Right renal cortex interstitium (tissue), 3 donors: Measurements from ENCODE around the gene GRK1. TPM values are rescaled to one million over a fixed set of nuclear protein-coding genes. Genes with fewer than 3 reads are reported as not detected.

Experiments used
- DNase-seq, 3 donors: peaks; one replicate each; pipeline ENCODE4 v3.0.0-alpha.2; 2013; ENCODE audit warnings: low read depth in 3 of 3, low spot score in 2 of 3
- polyA plus RNA-seq, 3 donors: library from polyadenylated mRNA; unstranded; fragments of 120-200 nt; gene quantifications; one replicate each; pipeline ENCODE4 v1.2.1, GENCODE V29; 2013; ENCODE audit not compliant: insufficient read length in 3 of 3

Gene GRK1
- polyA plus RNA-seq, 3 donors = 0.07 to 0.13 (median 0.12) TPM

- DNase-seq = no peak
Observed at GRCh38 chr13:113660066-113660465, 7.0 kb upstream of the GRK1 start.

GRCh38 chr13:113661509-113661908 lies 5.5 kb upstream of the GRK1 start:
- DNase-seq = no peak

DNA sequence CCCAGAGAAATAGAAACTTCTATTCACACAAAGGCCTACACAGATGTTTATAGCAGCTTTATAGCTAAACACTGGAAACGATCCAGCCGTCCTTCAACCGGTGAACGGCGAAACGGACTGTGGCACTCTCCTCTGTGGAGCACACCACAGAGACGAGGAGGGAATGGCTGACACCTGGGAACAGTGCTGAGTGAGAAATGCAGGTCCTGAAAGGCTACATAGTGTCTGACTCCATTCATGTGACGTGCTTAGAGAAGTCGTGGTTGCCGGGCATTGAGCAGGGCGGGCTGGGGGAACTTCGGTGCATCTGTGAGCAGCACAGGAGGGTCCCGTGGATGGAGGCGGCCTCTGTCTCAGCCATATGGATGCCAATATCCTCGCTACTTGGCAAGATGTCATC lies 3.1 kb upstream of the GRK1 start:
- DNase-seq = no peak

DNA sequence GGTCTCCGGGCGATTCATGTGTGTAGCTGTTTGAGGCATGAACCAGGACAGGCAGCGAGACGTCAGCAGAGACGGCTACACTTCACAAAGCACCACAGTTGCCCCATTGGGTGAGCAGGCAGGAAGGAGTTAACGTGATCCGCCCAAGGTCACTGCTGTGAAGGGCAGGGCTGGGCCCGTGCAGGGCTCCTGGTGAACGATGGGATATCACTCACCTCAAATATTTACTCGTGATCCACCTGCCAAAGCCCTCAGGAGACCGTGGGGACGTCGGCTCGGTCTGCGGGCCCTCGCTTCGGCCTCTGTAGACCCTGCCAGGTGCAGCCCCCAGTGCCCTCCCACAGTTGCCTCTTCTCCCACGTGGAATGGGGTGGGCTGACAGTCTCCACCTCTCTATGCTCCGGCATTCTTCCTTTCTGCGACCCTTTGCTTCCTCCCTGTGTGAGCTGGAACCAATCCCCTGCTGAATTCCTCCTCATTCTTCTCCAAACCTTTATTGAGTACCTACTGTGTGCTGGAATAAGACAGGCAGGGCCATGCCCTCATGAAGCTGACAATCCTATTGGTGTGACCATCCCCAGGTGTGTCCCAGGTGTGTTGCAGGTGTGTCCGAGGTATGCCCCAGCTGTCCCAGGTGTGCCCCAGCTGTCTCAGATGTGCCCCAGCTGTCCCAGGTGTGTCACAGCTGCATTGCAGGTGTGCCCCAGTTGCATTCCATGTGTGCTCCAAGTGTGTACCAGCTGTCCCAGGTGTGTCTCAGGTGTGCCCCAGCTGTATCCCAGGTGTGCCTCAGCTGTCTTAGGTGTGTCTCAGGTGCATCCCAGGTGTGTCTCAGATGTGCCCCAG lies 2.0 kb upstream of the GRK1 start:
- no peak for DNase-seq

DNA sequence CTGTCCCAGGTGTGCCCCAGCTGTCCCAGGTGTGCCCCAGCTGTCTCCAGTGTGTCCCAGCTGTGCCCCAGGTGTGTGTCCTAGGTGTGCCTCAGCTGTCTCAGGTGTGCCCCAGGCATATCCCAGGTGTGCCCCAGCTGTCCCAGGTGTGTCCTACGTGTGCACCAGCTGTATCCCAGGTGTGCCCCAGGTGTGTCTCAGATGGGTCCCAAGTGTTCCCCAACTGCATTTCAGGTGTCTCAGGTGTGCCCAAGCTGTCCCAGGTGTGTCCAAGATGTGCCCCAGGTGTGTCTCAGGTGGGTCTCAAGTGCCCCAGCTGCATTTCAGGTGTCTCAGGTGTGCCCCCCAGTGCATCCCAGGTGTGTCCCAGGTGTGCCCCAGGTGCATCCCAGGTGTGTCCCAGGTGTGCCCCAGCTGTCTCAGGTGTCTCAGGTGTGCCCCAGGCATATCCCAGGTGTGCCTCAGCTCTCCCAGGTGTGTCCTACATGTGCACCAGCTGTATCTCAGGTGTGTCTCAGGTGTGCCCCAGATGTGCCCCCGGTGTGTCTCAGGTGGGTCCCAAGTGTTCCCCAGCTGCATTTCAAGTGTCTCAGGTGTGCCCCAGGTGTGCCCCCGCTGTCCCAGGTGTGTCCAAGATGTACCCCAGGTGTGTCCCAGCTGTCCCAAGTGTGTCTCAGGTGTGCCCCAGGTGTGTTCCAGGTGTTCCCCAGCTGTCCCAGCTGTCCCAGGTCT lies 1.3 kb upstream of the GRK1 start:
- DNase-seq = no peak

GRCh38 chr13:113666329-113666670 lies 719 bp upstream of the GRK1 start:
- DNase-seq = no peak

DNA sequence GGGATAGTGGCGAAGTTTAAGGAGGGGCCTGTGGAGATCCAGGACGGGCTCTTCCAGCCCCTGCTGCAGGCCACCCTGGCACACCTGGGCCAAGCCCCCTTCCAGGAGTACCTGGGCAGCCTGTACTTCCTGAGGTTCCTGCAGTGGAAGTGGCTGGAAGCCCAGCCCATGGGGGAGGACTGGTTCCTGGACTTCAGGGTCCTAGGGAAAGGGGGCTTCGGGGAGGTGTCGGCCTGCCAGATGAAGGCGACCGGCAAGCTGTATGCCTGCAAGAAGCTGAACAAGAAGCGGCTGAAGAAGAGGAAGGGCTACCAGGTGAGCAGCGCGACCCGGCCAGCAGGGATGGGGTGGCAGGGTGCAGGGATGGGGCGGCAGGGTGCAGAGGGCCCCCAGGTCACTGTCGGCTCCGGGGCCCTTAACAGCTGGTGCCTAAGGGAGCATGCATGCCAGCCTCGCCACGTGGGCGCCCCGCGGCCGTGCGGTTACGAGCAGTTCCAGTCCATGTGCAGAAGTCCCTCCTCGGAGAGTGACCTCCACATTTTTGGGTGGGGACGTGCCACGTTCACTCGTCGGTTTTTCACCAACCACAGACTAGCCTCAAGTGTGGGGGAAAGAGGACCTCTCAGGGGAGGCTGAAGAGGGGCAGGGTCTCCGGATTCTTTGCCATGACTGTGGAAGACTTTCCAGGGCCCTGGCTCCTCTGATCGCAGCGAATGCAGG lies 912 bp downstream of the GRK1 start:
- DNase-seq = no peak

- no peak for DNase-seq
Observed at GRCh38 chr13:113668491-113668971, 1.5 kb downstream of the GRK1 start.

DNA sequence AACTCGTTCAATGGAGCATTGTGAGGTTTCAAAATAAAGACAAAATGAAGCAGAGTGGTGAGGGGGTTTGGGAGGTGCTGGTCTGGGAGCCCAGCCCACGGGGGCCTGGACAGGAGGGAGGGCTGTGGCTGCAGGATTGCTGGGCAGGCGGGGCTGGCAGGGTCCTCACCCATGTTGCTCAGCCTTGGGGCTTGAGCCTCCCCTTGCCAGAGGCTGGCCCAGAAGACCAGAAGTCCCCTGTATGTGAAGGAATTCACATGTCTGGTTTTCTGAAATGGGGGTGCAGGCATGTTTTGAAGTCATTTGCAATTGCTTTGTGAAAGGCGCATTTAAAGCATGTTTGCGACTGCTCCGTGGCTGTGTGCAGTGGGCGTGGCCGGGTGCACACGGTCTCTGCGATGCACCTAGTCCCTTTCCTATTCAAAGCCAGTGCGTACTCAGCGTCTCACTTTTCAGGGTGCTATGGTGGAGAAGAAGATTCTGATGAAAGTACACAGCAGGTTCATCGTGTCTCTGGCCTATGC lies 2.3 kb downstream of the GRK1 start:
- no peak for DNase-seq

DNA sequence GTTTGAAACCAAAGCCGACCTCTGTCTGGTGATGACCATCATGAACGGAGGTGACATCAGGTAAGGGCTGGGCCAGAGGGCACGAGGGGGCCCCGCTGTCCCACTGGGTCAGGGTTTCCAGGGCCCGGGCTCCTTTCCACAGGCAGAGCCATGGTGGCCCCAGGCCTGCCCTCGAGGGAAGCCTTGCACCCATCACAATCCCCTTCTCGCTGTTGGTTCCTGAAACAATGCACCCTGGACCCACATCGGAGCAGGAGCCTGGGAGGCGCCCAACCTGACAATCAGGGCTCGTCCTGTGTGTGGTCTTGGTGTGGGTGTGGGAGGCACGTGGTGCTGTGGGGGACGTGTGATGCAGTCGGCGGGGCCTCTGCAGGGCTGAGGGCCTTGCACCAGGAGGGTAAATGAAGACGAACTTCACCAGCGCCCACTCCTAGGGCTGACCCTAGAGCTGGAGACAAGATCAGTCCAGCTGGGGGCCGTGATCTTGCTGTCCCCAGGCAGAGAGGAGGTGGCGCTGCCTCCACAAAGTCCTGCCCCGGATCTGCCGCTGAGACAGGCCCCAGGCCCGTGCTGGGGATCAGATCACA lies 2.8 kb downstream of the GRK1 start:
- no peak for DNase-seq

- no peak for DNase-seq
Observed at GRCh38 chr13:113670541-113670940, 3.5 kb downstream of the GRK1 start.

GRCh38 chr13:113671066-113672001 lies 4.3 kb downstream of the GRK1 start:
- DNase-seq = no peak

- DNase-seq = no peak
Observed at GRCh38 chr13:113672002-113672651, 5.1 kb downstream of the GRK1 start.

- no peak for DNase-seq
Observed at GRCh38 chr13:113722921-113723320, 55.9 kb downstream of the GRK1 start.

DNA sequence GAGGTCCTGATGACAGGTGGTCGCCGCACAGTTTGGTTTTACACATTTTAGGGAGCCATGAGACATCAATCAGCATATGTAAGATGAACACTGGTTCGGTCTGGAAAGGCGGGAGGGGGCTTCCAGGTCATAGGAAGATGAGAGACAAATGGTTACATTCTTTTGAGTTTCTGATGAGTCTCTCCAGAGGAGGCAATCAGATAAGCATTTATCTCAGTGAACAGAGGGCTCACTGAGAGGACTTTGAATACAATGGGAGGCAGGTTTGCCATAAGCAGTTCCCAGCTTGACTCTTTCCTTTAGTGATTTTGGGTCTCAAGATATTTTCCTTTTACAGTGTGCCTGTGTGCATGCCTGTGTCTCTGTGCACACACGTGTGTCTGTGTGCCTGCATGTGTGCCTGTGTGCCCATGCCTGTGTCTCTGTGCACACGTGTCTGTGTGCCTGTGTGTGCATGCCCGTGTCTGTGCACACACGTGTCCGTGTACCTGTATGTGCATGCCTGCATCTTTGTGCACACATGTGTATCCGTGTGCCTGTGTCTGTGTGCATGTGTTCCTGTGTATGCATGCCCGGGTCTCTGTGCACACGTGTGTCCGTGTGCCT lies 56.5 kb downstream of the GRK1 start:
- DNase-seq = no peak

GRCh38 chr13:113724016-113724758 lies 57.2 kb downstream of the GRK1 start:
- no peak for DNase-seq

DNA sequence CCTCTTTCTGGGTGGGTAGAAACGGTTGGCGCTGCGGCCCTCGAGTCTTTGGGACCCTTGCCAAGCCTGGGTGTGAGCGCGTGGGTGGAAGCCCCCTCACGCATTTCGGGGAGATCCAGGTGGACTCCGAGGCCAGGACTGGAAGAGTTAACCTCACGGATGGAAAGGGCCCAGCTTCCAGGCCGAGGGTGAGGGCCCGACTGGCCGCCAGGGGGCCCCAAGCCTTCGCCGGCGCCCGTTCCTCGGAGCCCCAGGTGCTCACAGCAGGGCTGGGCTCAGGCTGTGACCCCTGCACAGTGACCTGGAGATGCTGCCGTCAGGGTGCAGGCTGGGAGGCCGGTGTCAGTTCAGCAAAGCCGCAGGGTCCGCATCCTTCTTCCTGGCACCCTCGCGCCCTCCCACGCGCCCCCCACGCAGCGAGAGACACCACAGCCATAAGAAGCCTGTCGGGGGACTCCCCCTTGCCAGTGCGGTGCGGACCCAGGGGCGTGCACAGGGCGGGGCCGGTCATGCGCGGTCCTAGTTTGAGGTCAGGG lies 57.8 kb downstream of the GRK1 start:
- peak in 2 of 3 donors; percentile 51 to 55 for DNase-seq
